GM10266 (cell line): ENCODE data around the gene TCERG1.

Experiments used
- DNase-seq: peaks from one replicate; pipeline ENCODE4 v3.0.0; 2012; ENCODE audit errors: extremely low spot score
- CTCF ChIP-seq: IDR thresholded peaks from 2 replicates; pipeline ENCODE4 v1.5.1; 2012; ENCODE audit warnings: mild to moderate bottlenecking, low read depth; ENCODE audit not compliant: control insufficient read depth, insufficient read depth; ENCODE audit errors: missing control alignments

The TCERG1 gene

GRCh38 chr5:146533882-146534281, 86.7 kb downstream of the TCERG1 start:
- no peak for TF ChIP-seq CTCF
- no peak for DNase-seq

- DNase-seq = no peak
- TF ChIP-seq CTCF = no peak
Observed at GRCh38 chr5:146538432-146538831, 91.3 kb downstream of the TCERG1 start.

GRCh38 chr5:146539973-146540372, 92.8 kb downstream of the TCERG1 start:
- DNase-seq = no peak
- TF ChIP-seq CTCF = no peak

GRCh38 chr5:146540414-146540813, 93.3 kb downstream of the TCERG1 start:
- no peak for TF ChIP-seq CTCF
- no peak for DNase-seq

GRCh38 chr5:146541958-146542849, 95.1 kb downstream of the TCERG1 start:
- peak; percentile 87 for TF ChIP-seq CTCF

GRCh38 chr5:146544232-146544631, 97.1 kb downstream of the TCERG1 start:
- no peak for DNase-seq
- no peak for TF ChIP-seq CTCF

More at GRCh38 chr5:146541958-146542849, 95.1 kb downstream of the TCERG1 start:
- DNase-seq = peak; percentile 54

- TF ChIP-seq CTCF = no peak
- DNase-seq = no peak
Observed at GRCh38 chr5:146548781-146549449, 101.8 kb downstream of the TCERG1 start.
